A673 (cell line): ENCODE data around the gene SYT8.

Experiments
- CTCF ChIP-seq: fragments of 300-800, 200-600 bp; sonication (generic); conservative IDR thresholded peaks from 2 replicates; pipeline ENCODE4 v1.5.1; 2017; ENCODE audit warnings: low read depth, mild to moderate bottlenecking, antibody characterized with exemption, low read length, moderate library complexity, mixed read lengths
- EZH2 ChIP-seq: fragments of 200-600 bp; sonication (generic); IDR thresholded peaks from 2 replicates; pipeline ENCODE4 v1.6.1; 2017; ENCODE audit warnings: borderline replicate concordance, low read depth, mild to moderate bottlenecking, mixed read lengths, antibody characterized with exemption, low read length; ENCODE audit not compliant: poor library complexity, severe bottlenecking

- no peak for TF ChIP-seq CTCF
- no peak for TF ChIP-seq EZH2
Measured at GRCh38 chr11:1830322-1831223, 4.2 kb upstream of the SYT8 start.
